ENCODE measurements around the gene KCNN2.

Gene KCNN2

GRCh38 chr5:114361724-114362196, at the start of gene KCNN2:
KCNN2 (plus strand) TSS chr5:114362070; CDS start chr5:114362140, 70 bp downstream.
- DNase-seq: no peak

- no peak for DNase-seq
Measured at GRCh38 chr5:114312658-114313057, 49.2 kb upstream of the KCNN2 start.

GRCh38 chr5:114314061-114314460, 47.8 kb upstream of the KCNN2 start:
- DNase-seq: no peak

GRCh38 chr5:114316167-114316566, 45.7 kb upstream of the KCNN2 start:
- DNase-seq: no peak

GRCh38 chr5:114317751-114318150, 44.1 kb upstream of the KCNN2 start:
- DNase-seq: no peak

GRCh38 chr5:114319236-114319635, 42.6 kb upstream of the KCNN2 start:
- DNase-seq: no peak

- DNase-seq: no peak
Measured at GRCh38 chr5:114319821-114320220, 42.0 kb upstream of the KCNN2 start.

GRCh38 chr5:114324282-114324681, 37.6 kb upstream of the KCNN2 start:
- DNase-seq: no peak

GRCh38 chr5:114325541-114325940, 36.3 kb upstream of the KCNN2 start:
- no peak for DNase-seq

GRCh38 chr5:114327474-114327873, 34.4 kb upstream of the KCNN2 start:
- no peak for DNase-seq

DNA sequence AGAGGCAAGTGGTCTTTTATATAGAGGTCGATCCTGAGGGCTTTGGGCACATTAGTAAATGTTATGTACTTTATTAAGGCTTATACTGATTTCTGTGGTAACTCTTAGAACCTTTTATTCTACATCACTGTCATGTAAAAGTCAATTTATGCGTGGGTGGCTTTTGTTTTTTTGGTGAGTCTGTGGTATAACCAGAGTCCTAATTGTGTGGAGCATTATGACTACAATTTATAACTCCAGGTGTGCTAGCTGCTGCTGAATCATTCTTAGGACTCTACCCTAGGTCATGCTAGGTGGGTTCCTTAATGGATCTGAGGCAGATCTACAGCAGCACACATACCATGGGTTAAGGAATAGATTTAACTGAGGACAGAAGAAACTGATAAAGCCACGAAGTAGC, 33.9 kb upstream of the KCNN2 start:
- no peak for DNase-seq

- DNase-seq: no peak
Measured at GRCh38 chr5:114330916-114331531, 30.8 kb upstream of the KCNN2 start.

GRCh38 chr5:114332493-114332892, 29.4 kb upstream of the KCNN2 start:
- no peak for DNase-seq

- no peak for DNase-seq
Measured at GRCh38 chr5:114332925-114333324, 28.9 kb upstream of the KCNN2 start.

- DNase-seq: no peak
Measured at GRCh38 chr5:114335391-114335790, 26.5 kb upstream of the KCNN2 start.

GRCh38 chr5:114339108-114339507, 22.8 kb upstream of the KCNN2 start:
- no peak for DNase-seq

GRCh38 chr5:114346181-114346580, 15.7 kb upstream of the KCNN2 start:
- no peak for DNase-seq

GRCh38 chr5:114355086-114355830, 6.6 kb upstream of the KCNN2 start:
- no peak for DNase-seq

DNA sequence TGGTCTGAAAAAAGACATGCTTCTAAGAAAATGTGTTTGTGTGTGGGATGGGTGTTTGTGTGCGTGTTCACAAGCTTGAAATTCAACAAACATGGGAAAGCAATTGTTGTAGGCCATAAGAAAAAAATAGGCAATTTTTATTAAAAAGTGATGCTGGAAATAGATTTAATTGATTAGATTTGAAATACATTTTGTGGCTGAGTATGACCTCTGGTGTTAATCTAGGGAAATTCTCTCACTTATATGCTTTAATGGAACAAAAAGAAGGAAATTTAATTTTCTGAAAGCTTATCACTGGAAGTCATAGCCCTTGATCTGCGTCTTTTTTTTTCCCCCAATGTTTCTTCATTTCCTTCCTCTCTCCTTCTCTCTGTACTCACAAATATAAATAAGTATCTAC, 3.5 kb upstream of the KCNN2 start:
- DNase-seq: no peak

- no peak for DNase-seq
Measured at GRCh38 chr5:114360357-114360756, 1.5 kb upstream of the KCNN2 start.

GRCh38 chr5:114360816-114361723, 800 bp upstream of the KCNN2 start:
- no peak for DNase-seq

DNA sequence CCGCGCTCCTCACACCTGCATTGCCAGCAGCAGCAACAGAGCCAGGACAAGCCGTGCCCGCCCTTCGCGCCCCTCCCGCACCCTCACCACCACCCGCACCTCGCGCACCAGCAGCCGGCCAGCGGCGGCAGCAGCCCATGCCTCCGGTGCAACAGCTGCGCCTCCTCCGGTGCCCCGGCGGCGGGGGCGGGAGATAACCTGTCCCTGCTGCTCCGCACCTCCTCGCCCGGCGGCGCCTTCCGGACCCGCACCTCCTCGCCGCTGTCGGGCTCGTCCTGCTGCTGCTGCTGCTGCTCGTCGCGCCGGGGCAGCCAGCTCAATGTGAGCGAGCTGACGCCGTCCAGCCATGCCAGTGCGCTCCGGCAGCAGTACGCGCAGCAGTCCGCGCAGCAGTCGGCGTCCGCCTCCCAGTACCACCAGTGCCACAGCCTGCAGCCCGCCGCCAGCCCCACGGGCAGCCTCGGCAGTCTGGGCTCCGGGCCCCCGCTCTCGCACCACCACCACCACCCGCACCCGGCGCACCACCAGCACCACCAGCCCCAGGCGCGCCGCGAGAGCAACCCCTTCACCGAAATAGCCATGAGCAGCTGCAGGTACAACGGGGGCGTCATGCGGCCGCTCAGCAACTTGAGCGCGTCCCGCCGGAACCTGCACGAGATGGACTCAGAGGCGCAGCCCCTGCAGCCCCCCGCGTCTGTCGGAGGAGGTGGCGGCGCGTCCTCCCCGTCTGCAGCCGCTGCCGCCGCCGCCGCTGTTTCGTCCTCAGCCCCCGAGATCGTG, 517 bp downstream of the KCNN2 start:
- no peak for DNase-seq
